ENCODE results near the gene ABL1.

ABL1 gene

GRCh38 chr9:130918101-130918825 lies 83.2 kb downstream of the ABL1 start:
- H3K9me2 ChIP-seq (replicated peaks; ENCODE audit: insufficient read depth, low read length), result no peaks in the 10 kb centered on the region
- TF ChIP-seq EZH2phosphoT487 (IDR thresholded peaks at IDR 0.05; ENCODE audit: low read length), result no peak
- H3K4me3 ChIP-seq (ENCODE audit: low read length), result no peak overlapping the region
- H3K4me1 ChIP-seq (ENCODE audit: low read length), result no peaks in the 10 kb centered on the region
- H3F3A ChIP-seq (ENCODE audit: insufficient read depth, low read length), result no peaks in the 10 kb centered on the region
- no peak overlapping the region for H3K4me2 ChIP-seq (ENCODE audit: low read depth, low read length)
- H3K27ac ChIP-seq (ENCODE audit: low read length), result no peak overlapping the region
- DNase-seq, result no peak
- H3K36me3 ChIP-seq (replicated peaks; ENCODE audit: insufficient read depth, low read length), result no peaks in the 10 kb centered on the region
- H3K27me3 ChIP-seq (replicated peaks; ENCODE audit: insufficient read depth, low read length), result peaks cover 100% of the 10 kb centered on the region
- no peak overlapping the region for H3K9ac ChIP-seq (ENCODE audit: low read length)
- H2AFZ ChIP-seq (ENCODE audit: low read length), result no peak overlapping the region
- H3K9me3 ChIP-seq (replicated peaks; ENCODE audit: insufficient read depth, low read length), result no peaks in the 10 kb centered on the region
- H3K79me2 ChIP-seq (ENCODE audit: low read length), result no peaks in the 10 kb centered on the region
- H4K20me1 ChIP-seq (ENCODE audit: insufficient read depth, low read length), result no peaks in the 10 kb centered on the region

- no peaks in the 10 kb centered on the region for H3K9me3 ChIP-seq (replicated peaks; ENCODE audit: insufficient read depth, low read length)
Observed at GRCh38 chr9:130918826-130919558, 83.9 kb downstream of the ABL1 start.

GRCh38 chr9:130919559-130920145 lies 84.6 kb downstream of the ABL1 start:
- H3K9me3 ChIP-seq (replicated peaks; ENCODE audit: insufficient read depth, low read length), result no peaks in the 10 kb centered on the region
- no peaks in the 10 kb centered on the region for H3K4me1 ChIP-seq (ENCODE audit: low read length)
- H3K27me3 ChIP-seq (replicated peaks; ENCODE audit: insufficient read depth, low read length), result peaks cover 100% of the 10 kb centered on the region
- no peak overlapping the region for H2AFZ ChIP-seq (ENCODE audit: low read length)
- no peak overlapping the region for H3K9ac ChIP-seq (ENCODE audit: low read length)
- H3K27ac ChIP-seq (ENCODE audit: low read length), result no peak overlapping the region
- H3K9me2 ChIP-seq (replicated peaks; ENCODE audit: insufficient read depth, low read length), result no peaks in the 10 kb centered on the region
- H3F3A ChIP-seq (ENCODE audit: insufficient read depth, low read length), result no peaks in the 10 kb centered on the region
- no peaks in the 10 kb centered on the region for H3K79me2 ChIP-seq (ENCODE audit: low read length)
- DNase-seq, result no peak
- TF ChIP-seq EZH2 (optimal IDR thresholded peaks at IDR 0.05; ENCODE audit: low read depth, low read length) (no peak), CTCF (IDR thresholded peaks at IDR 0.05; ENCODE audit: low read length) (no peak), EZH2phosphoT487 (IDR thresholded peaks at IDR 0.05; ENCODE audit: low read length) (no peak)
- no peaks in the 10 kb centered on the region for H4K20me1 ChIP-seq (ENCODE audit: insufficient read depth, low read length)
- no peak overlapping the region for H3K4me2 ChIP-seq (ENCODE audit: low read depth, low read length)
- H3K4me3 ChIP-seq (ENCODE audit: low read length), result no peak overlapping the region
- no peaks in the 10 kb centered on the region for H3K36me3 ChIP-seq (replicated peaks; ENCODE audit: insufficient read depth, low read length)

More at GRCh38 chr9:130918826-130919558, 83.9 kb downstream of the ABL1 start:
- no peak for DNase-seq
- H3K4me1 ChIP-seq (ENCODE audit: low read length), result no peaks in the 10 kb centered on the region
- TF ChIP-seq EZH2phosphoT487 (IDR thresholded peaks at IDR 0.05; ENCODE audit: low read length) (no peak), EZH2 (optimal IDR thresholded peaks at IDR 0.05; ENCODE audit: low read depth, low read length) (no peak), CTCF (IDR thresholded peaks at IDR 0.05; ENCODE audit: low read length) (no peak)
- no peaks in the 10 kb centered on the region for H3K9me2 ChIP-seq (replicated peaks; ENCODE audit: insufficient read depth, low read length)
- no peak overlapping the region for H3K27ac ChIP-seq (ENCODE audit: low read length)
- H3K79me2 ChIP-seq (ENCODE audit: low read length), result no peaks in the 10 kb centered on the region
- H3F3A ChIP-seq (ENCODE audit: insufficient read depth, low read length), result no peaks in the 10 kb centered on the region
- H3K27me3 ChIP-seq (replicated peaks; ENCODE audit: insufficient read depth, low read length), result peaks cover 100% of the 10 kb centered on the region
- no peaks in the 10 kb centered on the region for H3K36me3 ChIP-seq (replicated peaks; ENCODE audit: insufficient read depth, low read length)
- no peak overlapping the region for H3K4me3 ChIP-seq (ENCODE audit: low read length)
- H3K9ac ChIP-seq (ENCODE audit: low read length), result no peak overlapping the region
- H2AFZ ChIP-seq (ENCODE audit: low read length), result no peak overlapping the region
- H4K20me1 ChIP-seq (ENCODE audit: insufficient read depth, low read length), result no peaks in the 10 kb centered on the region
- H3K4me2 ChIP-seq (ENCODE audit: low read depth, low read length), result no peak overlapping the region
